Natural killer cell (primary cell): ENCODE results near the gene PCDH1. TPM values are rescaled to one million over a fixed set of nuclear protein-coding genes. Genes with fewer than 3 reads are reported as not detected.

ENCODE experiments used
- ATAC-seq, 3 donors: fragments of 150-1000 bp in 2 of 3; fragments of 200-7000 bp in 1 of 3; cut with Tn5 transposase; 1 replicate in 1 of 3; 2 replicates in 2 of 3; pipeline ENCODE4 v1.10.0; 2021; ENCODE audit warnings: mild to moderate bottlenecking in 2 of 3, moderate library complexity in 2 of 3
- DNase-seq, 2 donors: peaks; one replicate each; pipeline versions ENCODE4 v3.0.0 to v3.0.0-alpha.2; 2013 to 2021; ENCODE audit warnings: mixed read lengths in 1 of 2
- H3K27ac ChIP-seq: one replicate; pipeline ENCODE4 v1.5.1; 2013; ENCODE audit warnings: mild to moderate bottlenecking, low read length
- H3K27me3 ChIP-seq: one replicate; pipeline ENCODE4 v1.6.1; 2013; ENCODE audit warnings: low read length; ENCODE audit not compliant: control insufficient read depth, insufficient read depth
- H3K36me3 ChIP-seq: one replicate; pipeline ENCODE4 v1.6.1; 2013; ENCODE audit warnings: low read length; ENCODE audit not compliant: control insufficient read depth, insufficient read depth
- H3K4me1 ChIP-seq: one replicate; pipeline ENCODE4 v1.6.1; 2013; ENCODE audit warnings: low read length; ENCODE audit not compliant: control insufficient read depth, insufficient read depth
- H3K4me3 ChIP-seq: one replicate; pipeline ENCODE4 v1.5.1; 2013; ENCODE audit warnings: low read length
- H3K9me3 ChIP-seq: one replicate; pipeline ENCODE4 v1.6.1; 2013; ENCODE audit warnings: low read length; ENCODE audit not compliant: control insufficient read depth, insufficient read depth
- H3K27ac Mint-ChIP-seq, 2 donors: one replicate each; pipeline ENCODE4 v1.8.0; 2022; ENCODE audit warnings: mild to moderate bottlenecking in 2 of 2, mixed read lengths in 2 of 2, moderate library complexity in 1 of 2
- H3K27me3 Mint-ChIP-seq, 2 donors: one replicate each; pipeline ENCODE4 v1.8.0; 2022; ENCODE audit warnings: low read depth in 2 of 2, mixed read lengths in 2 of 2
- H3K36me3 Mint-ChIP-seq: one replicate; pipeline ENCODE4 v1.8.0; 2022; ENCODE audit warnings: mixed read lengths
- H3K4me1 Mint-ChIP-seq, 2 donors: one replicate each; pipeline ENCODE4 v1.8.0; 2022; ENCODE audit warnings: mixed read lengths in 2 of 2
- H3K4me3 Mint-ChIP-seq: one replicate; pipeline ENCODE4 v1.8.0; 2022; ENCODE audit warnings: mild to moderate bottlenecking, moderate library complexity, mixed read lengths
- H3K9me3 Mint-ChIP-seq, 2 donors: one replicate each; pipeline ENCODE4 v1.8.0; 2022; ENCODE audit warnings: mixed read lengths in 2 of 2
- CTCF ChIP-seq: fragments of 200-600 bp; IDR thresholded peaks from one replicate; pipeline ENCODE4 v1.8.0; 2022; ENCODE audit warnings: antibody characterized with exemption
- WGBS: methylation state at CpG from one replicate; pipeline ENCODE4 v1.1.7; 2013; ENCODE audit warnings: missing lambda C conversion rate; ENCODE audit not compliant: insufficient coverage; 5-methylcytosine and 5-hydroxymethylcytosine counted together
- intact Hi-C: fragments of 100-400 bp; cut with micrococcal nuclease; formaldehyde crosslinking; loops from one replicate; pipeline ENCODE4 v1.14.2; 2022
- total RNA-seq, 4 donors: library from RNA; stranded (reverse); fragments of 120-200 nt in 1 of 4; gene quantifications; one replicate each; pipeline versions ENCODE4 v1.2.3 to v1.2.4, GENCODE V29; 2013 to 2022

The PCDH1 gene
- total RNA-seq, 3 donors from 2014 or later (not counting 1 experiment from before 2014, with no cell fraction given) = 19.2 to 39.2 (median 32.1) TPM

- Mint-ChIP-seq H3K27me3 (peaks cover 0 to 6% of the 10 kb centered on the region in 2 donors), H3K36me3 (peaks cover 10% of the 10 kb centered on the region), H3K4me3 (no peak overlapping the region), H3K9me3 (no peaks in the 10 kb centered on the region), H3K4me1 (peaks cover 0 to 5% of the 10 kb centered on the region in 2 donors), H3K27ac (no peak overlapping the region)
- no peak overlapping the region for H3K4me3 ChIP-seq
- H3K36me3 ChIP-seq = no peaks in the 10 kb centered on the region
- no peaks in the 10 kb centered on the region for H3K4me1 ChIP-seq
- no peaks in the 10 kb centered on the region for H3K9me3 ChIP-seq
- TF ChIP-seq CTCF = no peak
- no peak for ATAC-seq
- H3K27ac ChIP-seq = no peak overlapping the region
- H3K27me3 ChIP-seq = no peaks in the 10 kb centered on the region
- intact Hi-C loops = no loop called here
- 94% methylated on average over 4 of the region's 5 CpGs for WGBS
- no peak for DNase-seq
These were observed 17.0 kb downstream of the PCDH1 start for GRCh38 chr5:141861194-141861593.

- DNase-seq = no peak
- Mint-ChIP-seq H3K27ac (no peak overlapping the region), H3K27me3 (peaks cover 0 to 6% of the 10 kb centered on the region in 2 donors), H3K4me1 (peaks cover 0 to 5% of the 10 kb centered on the region in 2 donors), H3K36me3 (no peaks in the 10 kb centered on the region), H3K4me3 (no peak overlapping the region), H3K9me3 (no peaks in the 10 kb centered on the region)
- no peak for TF ChIP-seq CTCF
- intact Hi-C loops = no loop called here
- no peak overlapping the region for H3K4me3 ChIP-seq
- no peaks in the 10 kb centered on the region for H3K36me3 ChIP-seq
- no peaks in the 10 kb centered on the region for H3K4me1 ChIP-seq
- H3K27me3 ChIP-seq = no peaks in the 10 kb centered on the region
- no peak for ATAC-seq
- H3K9me3 ChIP-seq = no peaks in the 10 kb centered on the region
- 65% methylated on average over 4 of the region's 5 CpGs for WGBS
- H3K27ac ChIP-seq = no peak overlapping the region
These were observed 20.0 kb downstream of the PCDH1 start for GRCh38 chr5:141858079-141858765.

GRCh38 chr5:141857226-141857625 is 21.0 kb downstream of the PCDH1 start:
- Histone ChIP-seq H3K9me3 (no peaks in the 10 kb centered on the region), H3K36me3 (no peaks in the 10 kb centered on the region), H3K27ac (no peak overlapping the region), H3K4me3 (no peak overlapping the region), H3K27me3 (no peaks in the 10 kb centered on the region), H3K4me1 (no peaks in the 10 kb centered on the region)
- no peak overlapping the region for H3K27ac Mint-ChIP-seq
- 93% methylated on average over 12 of the region's 12 CpGs for WGBS
- DNase-seq (no peak), ATAC-seq (no peak)
- intact Hi-C loops = no loop called here
- peaks cover 0 to 5% of the 10 kb centered on the region in 2 donors for H3K4me1 Mint-ChIP-seq
- peaks cover 0 to 6% of the 10 kb centered on the region in 2 donors for H3K27me3 Mint-ChIP-seq
- H3K4me3 Mint-ChIP-seq = no peak overlapping the region
- no peaks in the 10 kb centered on the region for H3K9me3 Mint-ChIP-seq
- no peak for TF ChIP-seq CTCF
- no peaks in the 10 kb centered on the region for H3K36me3 Mint-ChIP-seq
